HUES6 (cell line): ENCODE measurements around the gene NCKAP5.

Experiments
- H3K27ac ChIP-seq: 2 replicates; pipeline ENCODE4 v1.7.0; 2013; ENCODE audit warnings: low read depth, mild to moderate bottlenecking, low read length, inconsistent platforms
- H3K27me3 ChIP-seq: 2 replicates; pipeline ENCODE4 v1.6.1; 2013; ENCODE audit warnings: low read length; ENCODE audit not compliant: control insufficient read depth, insufficient read depth
- H3K36me3 ChIP-seq: 2 replicates; pipeline ENCODE4 v1.6.1; 2013; ENCODE audit warnings: low read length; ENCODE audit not compliant: control insufficient read depth, insufficient read depth
- H3K4me1 ChIP-seq: 2 replicates; pipeline ENCODE4 v1.6.1; 2013; ENCODE audit warnings: low read length; ENCODE audit not compliant: control insufficient read depth, insufficient read depth
- H3K4me3 ChIP-seq: 2 replicates; pipeline ENCODE4 v1.5.1; 2013; ENCODE audit warnings: low read depth, low read length
- H3K9ac ChIP-seq: one replicate; pipeline ENCODE4 v1.6.1; 2013; ENCODE audit warnings: mild to moderate bottlenecking, low read length
- H3K9me3 ChIP-seq: 2 replicates; pipeline ENCODE4 v1.6.1; 2013; ENCODE audit warnings: low read depth, low read length; ENCODE audit not compliant: control insufficient read depth, insufficient read depth

Gene NCKAP5

GRCh38 chr2:133148187-133148586, 420.1 kb downstream of the NCKAP5 start:
- H3K9ac ChIP-seq = no peak overlapping the region
- 0 out of 2 replicates have a peak, but pooled peaks cover 3% of the 10 kb centered on the region for H3K4me1 ChIP-seq
- H3K27me3 ChIP-seq = no peaks in the 10 kb centered on the region
- H3K27ac ChIP-seq = no peak overlapping the region
- no peak overlapping the region for H3K4me3 ChIP-seq
- no peaks in the 10 kb centered on the region for H3K36me3 ChIP-seq
- H3K9me3 ChIP-seq = peaks cover 4% of the 10 kb centered on the region; the same call in 1 of the 2 replicates

GRCh38 chr2:133146893-133147292, 421.4 kb downstream of the NCKAP5 start:
- H3K27ac ChIP-seq = no peak overlapping the region
- no peak overlapping the region for H3K4me3 ChIP-seq
- no peaks in the 10 kb centered on the region for H3K27me3 ChIP-seq
- H3K4me1 ChIP-seq = peaks cover 3% of the 10 kb centered on the region; the same call in 1 of the 2 replicates
- no peak overlapping the region for H3K9ac ChIP-seq
- H3K36me3 ChIP-seq = no peaks in the 10 kb centered on the region
- peaks cover 4% of the 10 kb centered on the region; the same call in 1 of the 2 replicates for H3K9me3 ChIP-seq

GRCh38 chr2:133143645-133144044, 424.6 kb downstream of the NCKAP5 start:
- Histone ChIP-seq H3K27me3 (no peaks in the 10 kb centered on the region), H3K9ac (no peak overlapping the region), H3K9me3 (no peaks in the 10 kb centered on the region), H3K36me3 (no peaks in the 10 kb centered on the region), H3K4me3 (no peak overlapping the region), H3K27ac (no peak overlapping the region), H3K4me1 (peaks cover 29% of the 10 kb centered on the region)

- Histone ChIP-seq H3K9me3 (no peaks in the 10 kb centered on the region), H3K27me3 (no peaks in the 10 kb centered on the region), H3K36me3 (no peaks in the 10 kb centered on the region), H3K27ac (no peak overlapping the region), H3K4me3 (no peak overlapping the region), H3K4me1 (peaks cover 33% of the 10 kb centered on the region), H3K9ac (no peak overlapping the region)
Measured at GRCh38 chr2:133142087-133142486, 426.2 kb downstream of the NCKAP5 start.

- Histone ChIP-seq H3K36me3 (no peaks in the 10 kb centered on the region), H3K4me3 (no peak overlapping the region), H3K27ac (peak overlapping the region; percentile 39; the same call in 1 of the 2 replicates), H3K27me3 (no peaks in the 10 kb centered on the region), H3K4me1 (peaks cover 33% of the 10 kb centered on the region), H3K9me3 (no peaks in the 10 kb centered on the region), H3K9ac (no peak overlapping the region)
Measured at GRCh38 chr2:133140620-133141019, 427.6 kb downstream of the NCKAP5 start.

- no peaks in the 10 kb centered on the region for H3K27me3 ChIP-seq
- peak overlapping the region; percentile 16 for H3K9ac ChIP-seq
- H3K36me3 ChIP-seq = no peaks in the 10 kb centered on the region
- H3K4me1 ChIP-seq = peaks cover 33% of the 10 kb centered on the region
- peak overlapping the region; percentile 23 for H3K4me3 ChIP-seq
- no peaks in the 10 kb centered on the region for H3K9me3 ChIP-seq
- H3K27ac ChIP-seq = peak overlapping the region; percentile 77; the same call in 1 of the 2 replicates
Measured at GRCh38 chr2:133139847-133140533, 428.3 kb downstream of the NCKAP5 start.

- Histone ChIP-seq H3K27ac (no peak overlapping the region), H3K4me3 (no peak overlapping the region), H3K9ac (no peak overlapping the region), H3K9me3 (no peaks in the 10 kb centered on the region), H3K36me3 (no peaks in the 10 kb centered on the region), H3K4me1 (peaks cover 33% of the 10 kb centered on the region), H3K27me3 (no peaks in the 10 kb centered on the region)
Measured at GRCh38 chr2:133138693-133139092, 429.6 kb downstream of the NCKAP5 start.

GRCh38 chr2:133135035-133135654, 433.1 kb downstream of the NCKAP5 start:
- Histone ChIP-seq H3K9me3 (no peaks in the 10 kb centered on the region), H3K9ac (no peak overlapping the region), H3K36me3 (no peaks in the 10 kb centered on the region), H3K27me3 (no peaks in the 10 kb centered on the region), H3K4me1 (peaks cover 17% of the 10 kb centered on the region), H3K4me3 (no peak overlapping the region), H3K27ac (no peak overlapping the region)

GRCh38 chr2:133130548-133131246, 437.6 kb downstream of the NCKAP5 start:
- H3K9me3 ChIP-seq = no peaks in the 10 kb centered on the region
- H3K36me3 ChIP-seq = no peaks in the 10 kb centered on the region
- H3K4me1 ChIP-seq = no peaks in the 10 kb centered on the region
- H3K9ac ChIP-seq = no peak overlapping the region
- no peak overlapping the region for H3K27ac ChIP-seq
- no peaks in the 10 kb centered on the region for H3K27me3 ChIP-seq
- H3K4me3 ChIP-seq = no peak overlapping the region

- Histone ChIP-seq H3K27ac (no peak overlapping the region), H3K9me3 (no peaks in the 10 kb centered on the region), H3K9ac (no peak overlapping the region), H3K36me3 (no peaks in the 10 kb centered on the region), H3K4me1 (no peaks in the 10 kb centered on the region), H3K4me3 (no peak overlapping the region), H3K27me3 (no peaks in the 10 kb centered on the region)
Measured at GRCh38 chr2:133124446-133124845, 443.8 kb downstream of the NCKAP5 start.

GRCh38 chr2:133123904-133124303, 444.4 kb downstream of the NCKAP5 start:
- Histone ChIP-seq H3K4me1 (no peaks in the 10 kb centered on the region), H3K27ac (no peak overlapping the region), H3K4me3 (no peak overlapping the region), H3K27me3 (no peaks in the 10 kb centered on the region), H3K9ac (no peak overlapping the region), H3K9me3 (no peaks in the 10 kb centered on the region), H3K36me3 (no peaks in the 10 kb centered on the region)
